GM20000 (cell line): ENCODE data around the gene GAS2.
"Not testable (repeated sequence)": the region's sequence is repeated elsewhere in the genome, so short reads cannot be mapped to it uniquely, and the experiment has no call there.

Experiments
- DNase-seq: peaks from one replicate; pipeline ENCODE4 v3.0.0; 2012; ENCODE audit warnings: low spot score
- TF ChIP-seq, protein P1 (sequence below): IDR thresholded peaks from 2 replicates; pipeline ENCODE4 v1.5.1; 2012; ENCODE audit warnings: mild to moderate bottlenecking, control low read depth; ENCODE audit errors: extremely low read depth, missing control alignments

Gene GAS2

DNA sequence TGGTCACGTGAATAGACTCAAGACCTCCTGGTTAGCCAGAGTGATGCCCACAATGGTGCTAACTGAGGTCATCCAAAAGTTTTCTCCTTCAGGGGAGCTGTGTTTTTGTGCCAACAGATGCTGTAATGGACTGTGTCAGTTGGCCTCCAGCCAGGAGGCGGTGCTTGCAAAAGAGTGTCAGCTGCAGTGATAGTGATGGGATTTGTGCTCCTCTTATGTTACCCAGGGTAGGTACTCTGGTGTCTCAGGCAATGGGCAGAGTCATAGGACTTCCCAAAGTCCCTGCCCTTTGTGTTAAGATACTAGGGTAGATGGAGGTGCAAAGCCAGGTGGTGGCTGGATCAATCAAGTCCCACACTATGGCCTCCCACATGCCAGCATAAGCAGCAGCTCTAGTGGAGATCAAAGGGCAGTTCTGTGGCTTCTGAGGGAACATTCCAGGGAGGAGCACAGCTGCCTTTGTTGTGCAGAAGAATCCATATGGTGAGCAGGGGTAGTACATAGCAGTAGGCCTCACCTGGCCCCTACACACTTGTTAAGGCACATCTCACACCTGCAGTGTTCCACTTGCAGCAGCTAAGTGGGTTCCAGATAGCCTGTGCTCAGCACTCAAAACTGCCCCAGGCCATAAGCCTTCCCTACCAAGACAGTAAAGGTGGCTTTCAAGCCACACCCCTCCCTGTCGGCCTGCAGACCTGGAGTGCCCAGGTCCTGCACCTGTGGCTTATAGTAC lies 31.3 kb upstream of the GAS2 start:
- TF ChIP-seq, protein P1, sequence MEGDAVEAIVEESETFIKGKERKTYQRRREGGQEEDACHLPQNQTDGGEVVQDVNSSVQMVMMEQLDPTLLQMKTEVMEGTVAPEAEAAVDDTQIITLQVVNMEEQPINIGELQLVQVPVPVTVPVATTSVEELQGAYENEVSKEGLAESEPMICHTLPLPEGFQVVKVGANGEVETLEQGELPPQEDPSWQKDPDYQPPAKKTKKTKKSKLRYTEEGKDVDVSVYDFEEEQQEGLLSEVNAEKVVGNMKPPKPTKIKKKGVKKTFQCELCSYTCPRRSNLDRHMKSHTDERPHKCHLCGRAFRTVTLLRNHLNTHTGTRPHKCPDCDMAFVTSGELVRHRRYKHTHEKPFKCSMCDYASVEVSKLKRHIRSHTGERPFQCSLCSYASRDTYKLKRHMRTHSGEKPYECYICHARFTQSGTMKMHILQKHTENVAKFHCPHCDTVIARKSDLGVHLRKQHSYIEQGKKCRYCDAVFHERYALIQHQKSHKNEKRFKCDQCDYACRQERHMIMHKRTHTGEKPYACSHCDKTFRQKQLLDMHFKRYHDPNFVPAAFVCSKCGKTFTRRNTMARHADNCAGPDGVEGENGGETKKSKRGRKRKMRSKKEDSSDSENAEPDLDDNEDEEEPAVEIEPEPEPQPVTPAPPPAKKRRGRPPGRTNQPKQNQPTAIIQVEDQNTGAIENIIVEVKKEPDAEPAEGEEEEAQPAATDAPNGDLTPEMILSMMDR = no peak
- no peak for DNase-seq

DNA sequence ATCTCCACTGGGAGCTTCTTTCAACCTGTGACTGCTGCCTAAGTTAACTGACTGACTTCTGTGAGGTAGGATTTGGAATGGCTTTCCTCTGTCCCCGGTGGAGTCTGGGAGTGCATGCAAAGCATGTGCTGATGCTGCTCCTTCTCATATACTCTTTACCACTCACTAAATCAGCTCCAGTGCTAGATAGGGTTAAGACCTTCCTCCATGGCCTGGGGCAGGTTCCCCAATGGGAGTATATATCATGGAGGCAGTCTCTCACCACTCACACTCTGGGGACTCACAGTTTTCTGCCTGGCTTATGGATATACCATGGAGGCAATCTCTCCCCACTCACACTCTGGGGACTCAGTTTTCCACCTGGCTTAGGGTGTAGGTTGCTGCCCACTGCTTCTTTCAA lies 30.7 kb upstream of the GAS2 start:
- TF ChIP-seq, protein P1 = no peak
- DNase-seq = no peak

DNA sequence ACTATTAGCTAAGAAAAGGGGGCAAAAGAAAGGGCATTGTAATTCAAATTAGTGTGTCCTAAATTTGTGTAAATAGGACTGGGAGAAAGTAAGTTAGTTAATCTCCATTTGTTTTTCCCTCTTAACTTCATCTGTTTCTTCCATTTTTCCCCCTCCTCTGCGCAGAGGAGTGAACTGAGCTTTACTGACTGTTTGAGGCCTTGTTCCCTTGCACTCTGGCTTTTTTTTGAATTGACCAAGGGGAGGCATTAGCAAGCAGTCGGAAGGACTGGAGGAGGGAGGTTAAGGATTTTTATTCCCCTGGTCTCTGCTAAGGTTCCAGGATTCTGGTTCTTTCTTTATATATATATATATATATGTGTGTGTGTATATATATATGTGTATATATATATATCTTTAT lies 25.5 kb upstream of the GAS2 start:
- TF ChIP-seq, protein P1 = no peak
- no peak for DNase-seq

DNA sequence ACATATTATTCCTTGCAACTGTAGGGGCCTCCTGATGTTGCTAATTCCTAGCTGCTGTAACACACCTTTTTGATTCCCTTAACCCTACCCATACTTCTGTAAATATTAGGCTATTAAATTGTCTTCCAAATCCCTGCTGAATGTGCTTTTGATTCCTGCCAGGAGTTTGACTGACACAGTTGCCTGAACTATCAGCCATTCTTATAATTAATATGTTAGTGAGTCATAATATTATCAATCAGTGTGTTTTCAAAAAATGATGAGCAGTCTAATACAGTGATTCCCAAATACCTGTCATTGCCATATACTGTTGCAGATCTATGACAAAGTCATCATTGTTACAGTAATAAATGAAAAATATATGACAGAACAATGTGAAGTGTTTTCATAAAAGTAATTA lies 24.9 kb upstream of the GAS2 start:
- TF ChIP-seq, protein P1 = no peak
- no peak for DNase-seq

DNA sequence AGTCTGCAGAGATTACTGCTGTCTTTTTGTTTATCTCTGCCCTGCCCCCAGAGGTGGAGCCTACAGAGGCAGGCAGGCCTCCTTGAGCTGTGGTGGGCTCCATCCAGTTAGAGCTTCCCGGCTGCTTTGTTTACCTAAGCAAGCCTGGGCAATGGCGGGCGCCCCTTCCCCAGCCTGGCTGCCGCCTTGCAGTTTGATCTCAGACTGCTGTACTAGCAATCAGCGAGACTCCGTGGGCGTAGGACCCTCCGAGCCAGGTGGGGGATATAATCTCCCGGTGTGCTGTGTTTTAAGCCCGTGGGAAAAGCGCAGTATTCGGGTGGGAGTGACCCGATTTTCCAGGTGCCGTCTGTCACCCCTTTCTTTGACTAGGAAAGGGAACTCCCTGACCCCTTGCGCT lies 14.1 kb upstream of the GAS2 start:
- DNase-seq = not testable (repeated sequence)

DNA sequence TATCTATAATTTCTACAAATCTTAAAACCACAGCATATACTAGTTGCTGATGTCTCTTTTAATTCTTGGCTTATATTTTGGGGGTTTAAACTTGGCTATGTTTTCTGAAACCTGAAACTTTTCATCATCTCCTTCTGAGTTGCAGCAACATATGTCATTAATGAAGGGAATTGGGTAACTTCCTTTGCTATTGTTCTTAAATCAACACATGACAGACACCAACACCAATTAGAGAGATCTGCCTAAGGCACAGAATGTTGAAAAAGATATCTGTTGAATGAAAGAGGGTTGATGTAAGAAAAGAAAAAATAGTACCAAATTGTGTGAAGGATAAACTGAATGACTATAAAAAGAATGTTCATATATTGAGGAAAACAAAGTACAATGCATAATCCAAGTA lies 10.3 kb upstream of the GAS2 start:
- TF ChIP-seq, protein P1 = no peak
- no peak for DNase-seq

DNA sequence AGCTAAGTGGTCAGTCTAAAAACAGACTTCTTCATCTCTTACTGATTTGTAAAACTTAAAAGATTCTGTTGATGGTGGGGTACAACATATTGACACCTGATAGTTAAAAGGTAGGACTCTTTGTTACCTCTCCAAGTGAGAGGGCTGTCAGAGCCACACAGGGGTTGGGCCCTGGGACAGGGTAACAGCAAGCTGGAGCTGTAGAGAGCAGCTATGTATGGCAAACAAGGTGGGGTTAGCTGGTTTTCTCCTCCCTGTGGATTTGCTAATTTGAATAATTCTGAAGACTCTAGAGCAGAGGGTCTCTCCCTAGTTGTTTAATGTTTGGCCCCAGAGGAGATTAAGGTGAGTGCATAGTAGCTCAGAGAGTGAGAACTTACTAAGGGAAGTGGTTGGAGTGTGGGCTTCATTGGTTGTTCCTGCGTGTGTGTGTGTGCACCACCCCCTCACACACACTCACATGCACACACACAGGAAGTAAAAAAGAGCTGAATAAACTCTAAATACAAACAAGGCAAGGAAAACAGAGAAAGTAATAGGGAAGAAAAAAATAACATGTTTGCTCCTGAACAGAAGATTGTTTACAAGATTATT lies 9.2 kb upstream of the GAS2 start:
- TF ChIP-seq, protein P1 = no peak
- peak; percentile 47 for DNase-seq

DNA sequence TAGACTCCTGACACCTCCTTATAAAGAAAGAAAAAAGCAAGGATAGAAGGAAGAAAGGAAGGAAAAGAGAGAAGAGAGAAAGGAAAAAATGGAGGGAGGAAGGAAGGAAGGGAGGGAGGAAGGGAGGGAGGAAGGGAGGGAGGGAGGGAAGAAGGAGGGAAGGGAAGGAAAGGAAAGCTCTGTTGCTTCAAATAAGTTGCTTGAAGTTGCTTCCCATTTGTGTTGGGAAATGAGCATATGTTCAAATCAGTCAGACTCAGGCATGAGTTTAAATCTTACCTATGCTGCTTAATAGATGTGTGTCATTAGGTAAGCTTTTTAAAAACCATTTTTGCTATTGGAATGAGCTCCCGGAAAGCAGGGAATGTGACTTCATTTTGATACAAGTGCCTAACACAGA lies 6.6 kb upstream of the GAS2 start:
- no peak for DNase-seq
- TF ChIP-seq, protein P1 = no peak
